GM23338 (cell line): ENCODE results near the gene WWOX. TPM values are rescaled to one million over a fixed set of nuclear protein-coding genes. Genes with fewer than 3 reads are reported as not detected.

Experiments used
- ATAC-seq: fragments of 200-7000 bp; cut with Tn5 transposase; 3 replicates; pipeline ENCODE4 v1.9.1; 2020
- DNase-seq: peaks from one replicate; pipeline ENCODE4 v3.0.0-alpha.2; 2015; ENCODE audit warnings: low spot score
- H2AFZ ChIP-seq: fragments of 200-600 bp; sonication (generic); 2 replicates; pipeline ENCODE4 v1.8.0; 2016; ENCODE audit warnings: antibody characterized with exemption, mild to moderate bottlenecking, moderate library complexity
- H3F3A ChIP-seq: fragments of 200-600 bp; sonication (generic); replicated peaks from 2 replicates; pipeline ENCODE4 v1.8.0; 2017; ENCODE audit warnings: antibody characterized with exemption, mixed run types, low read depth
- H3K27ac ChIP-seq: fragments of 200-600 bp; sonication (generic); 2 replicates; pipeline ENCODE4 v1.6.1; 2016; ENCODE audit warnings: low read depth
- H3K27me3 ChIP-seq: fragments of 200-600 bp; sonication (generic); 2 replicates; pipeline ENCODE4 v1.8.0; 2016; ENCODE audit warnings: mild to moderate bottlenecking, mixed run types, moderate library complexity; ENCODE audit not compliant: insufficient read depth
- H3K36me3 ChIP-seq: fragments of 200-600 bp; sonication (generic); 2 replicates; pipeline ENCODE4 v1.8.0; 2016; ENCODE audit warnings: mild to moderate bottlenecking; ENCODE audit not compliant: insufficient read depth
- H3K4me1 ChIP-seq: fragments of 200-600 bp; sonication (generic); 2 replicates; pipeline ENCODE4 v1.8.0; 2016; ENCODE audit warnings: mild to moderate bottlenecking, moderate library complexity; ENCODE audit not compliant: insufficient read depth
- H3K4me2 ChIP-seq: fragments of 200-600 bp; sonication (generic); 2 replicates; pipeline ENCODE4 v1.7.1; 2017; ENCODE audit warnings: mixed run types
- H3K4me3 ChIP-seq: fragments of 200-600 bp; sonication (generic); 2 replicates; pipeline ENCODE4 v1.6.1; 2016; ENCODE audit warnings: mixed run types
- H3K79me2 ChIP-seq: fragments of 200-600 bp; sonication (generic); replicated peaks from 2 replicates; pipeline ENCODE4 v1.8.0; 2017; ENCODE audit warnings: mild to moderate bottlenecking; ENCODE audit not compliant: insufficient read depth
- H3K9me2 ChIP-seq: fragments of 200-600 bp; sonication (generic); 2 replicates; pipeline ENCODE4 v1.8.0; 2017; ENCODE audit not compliant: insufficient read depth
- H4K20me1 ChIP-seq: fragments of 200-600 bp; sonication (generic); replicated peaks from 2 replicates; pipeline ENCODE4 v1.8.0; 2017; ENCODE audit warnings: mild to moderate bottlenecking; ENCODE audit not compliant: insufficient read depth
- H3K27ac Mint-ChIP-seq: 2 replicates; pipeline ENCODE4 v1.8.0; 2020; ENCODE audit warnings: inconsistent platforms, mild to moderate bottlenecking, moderate library complexity, mixed read lengths
- H3K27me3 Mint-ChIP-seq: 3 replicates; pipeline ENCODE4 v1.8.0; 2022; ENCODE audit warnings: low read depth, mild to moderate bottlenecking, moderate library complexity, mixed read lengths, inconsistent platforms; ENCODE audit not compliant: insufficient read depth, poor library complexity
- H3K36me3 Mint-ChIP-seq: 3 replicates; pipeline ENCODE4 v1.8.0; 2021; ENCODE audit warnings: low read depth, mild to moderate bottlenecking, inconsistent platforms, moderate library complexity, mixed read lengths
- H3K4me1 Mint-ChIP-seq: 3 replicates; pipeline ENCODE4 v1.8.0; 2020; ENCODE audit warnings: mild to moderate bottlenecking, inconsistent platforms, mixed read lengths
- H3K4me3 Mint-ChIP-seq: 3 replicates; pipeline ENCODE4 v1.8.0; 2021; ENCODE audit warnings: moderate library complexity, mild to moderate bottlenecking, inconsistent platforms, mixed read lengths
- H3K9me3 Mint-ChIP-seq: 3 replicates; pipeline ENCODE4 v1.8.0; 2020; ENCODE audit warnings: moderate library complexity, mild to moderate bottlenecking, inconsistent platforms, mixed read lengths
- CREB1 ChIP-seq: fragments of 250-450 bp; sonication (Bioruptor Pico); IDR thresholded peaks from 2 replicates; pipeline ENCODE4 v1.5.0; 2020; ENCODE audit warnings: low read depth, mild to moderate bottlenecking, moderate library complexity
- EZH2 ChIP-seq: fragments of 200-600 bp; sonication (generic); IDR thresholded peaks from one replicate; pipeline ENCODE4 v1.8.0; 2017; ENCODE audit warnings: antibody characterized with exemption, mild to moderate bottlenecking, low read depth; ENCODE audit not compliant: unreplicated experiment
- EZH2phosphoT487 ChIP-seq: fragments of 200-600 bp; sonication (generic); IDR thresholded peaks from one replicate; pipeline ENCODE4 v1.8.1; 2018; ENCODE audit warnings: antibody characterized with exemption; ENCODE audit not compliant: unreplicated experiment
- JUNB ChIP-seq: IDR thresholded peaks from one replicate; pipeline ENCODE4 v1.6.1; 2016; ENCODE audit warnings: antibody characterized with exemption; ENCODE audit not compliant: unreplicated experiment
- NANOG ChIP-seq: IDR thresholded peaks from 2 replicates; pipeline ENCODE4 v1.6.1; 2016; ENCODE audit warnings: antibody characterized with exemption, borderline replicate concordance
- POLR2AphosphoS5 ChIP-seq: IDR thresholded peaks from 2 replicates; pipeline ENCODE4 v1.6.1; 2016; ENCODE audit warnings: antibody characterized with exemption, low read depth
- STAT1 ChIP-seq: IDR thresholded peaks from one replicate; pipeline ENCODE4 v1.6.1; 2016; ENCODE audit warnings: antibody characterized with exemption; ENCODE audit not compliant: unreplicated experiment
- ZNF114 ChIP-seq: fragments of 250-450 bp; sonication (Bioruptor Pico); IDR thresholded peaks from 2 replicates; pipeline ENCODE4 v1.5.0; 2020; ENCODE audit warnings: mild to moderate bottlenecking, moderate library complexity
- ZNF331 ChIP-seq: fragments of 250-450 bp; sonication (Bioruptor Pico); IDR thresholded peaks from 2 replicates; pipeline ENCODE4 v1.5.0; 2020; ENCODE audit warnings: low read depth, mild to moderate bottlenecking, moderate library complexity
- polyA plus RNA-seq: library from polyadenylated mRNA; unstranded; fragments of >200 nt; fragmentation: Nextera tagmentation; extraction: Ambion mirVana; gene quantifications from 2 replicates; pipeline ENCODE4 v1.2.1, GENCODE V29; 2016
- total RNA-seq: library from RNA; depleted of rRNA; stranded (reverse); fragments of >200 nt; shearing (Covaris generic); gene quantifications from 2 replicates; pipeline ENCODE4 v1.2.3, GENCODE V29; 2014
- TF ChIP-seq, protein P1 (sequence below): IDR thresholded peaks from 2 replicates; pipeline ENCODE4 v1.6.1; 2016; ENCODE audit warnings: antibody characterized with exemption
- TF ChIP-seq, protein P2 (sequence below), 2 experiments: fragments of 200-600 bp in 1 of 2; sonication (generic) in 1 of 2; conservative IDR thresholded peaks; 2 replicates each; pipeline versions ENCODE4 v1.5.1 to v1.6.1; 2016 to 2017; ENCODE audit warnings: antibody characterized with exemption in 2 of 2, low read depth in 2 of 2, mild to moderate bottlenecking in 2 of 2, moderate library complexity in 1 of 2
- TF ChIP-seq, protein P3 (sequence below): fragments of 250-450 bp; sonication (Bioruptor Pico); IDR thresholded peaks from 2 replicates; pipeline ENCODE4 v1.5.0; 2020; ENCODE audit warnings: mild to moderate bottlenecking, moderate library complexity
- TF ChIP-seq, protein P4 (sequence below): IDR thresholded peaks from one replicate; pipeline ENCODE4 v1.6.1; 2018; ENCODE audit warnings: antibody characterized with exemption; ENCODE audit not compliant: unreplicated experiment

Gene WWOX
- total and polyA plus RNA-seq, 2 experiments from 2014 or later = 10.0 to 19.3 TPM

DNA sequence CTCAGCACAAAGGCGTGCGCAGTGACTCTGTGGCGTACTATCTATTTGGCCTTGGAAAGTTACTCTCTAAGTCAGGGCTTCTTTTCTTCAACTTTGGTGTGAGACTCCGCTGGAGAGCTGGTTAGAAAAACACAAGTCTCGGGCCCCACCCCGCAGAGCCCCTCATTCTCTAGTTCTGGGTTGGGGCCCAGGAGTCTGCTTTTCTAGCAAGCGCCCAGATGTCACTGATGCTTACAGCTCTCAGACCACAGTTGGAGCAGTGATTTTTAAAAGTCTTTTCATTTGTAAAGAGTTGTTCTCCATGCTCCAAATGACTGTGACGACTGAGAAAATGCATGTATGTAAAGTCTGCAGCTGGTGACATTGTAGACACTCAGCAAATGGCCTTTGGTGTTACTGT is 582.3 kb downstream of the WWOX start:
- no peaks in the 10 kb centered on the region for H3K9me2 ChIP-seq
- ATAC-seq = no peak
- Mint-ChIP-seq H3K4me3 (no peak overlapping the region), H3K4me1 (peaks cover 3% of the 10 kb centered on the region; the same call in 1 of the 3 replicates), H3K27me3 (no peaks in the 10 kb centered on the region), H3K36me3 (no peaks in the 10 kb centered on the region), H3K27ac (no peak overlapping the region), H3K9me3 (no peaks in the 10 kb centered on the region)
- H2AFZ ChIP-seq = no peak overlapping the region; the same call in 1 of the 2 replicates
- H3K4me1 ChIP-seq = no peaks in the 10 kb centered on the region
- no peaks in the 10 kb centered on the region for H3F3A ChIP-seq
- H4K20me1 ChIP-seq = no peaks in the 10 kb centered on the region
- no peaks in the 10 kb centered on the region for H3K27me3 ChIP-seq
- H3K4me3 ChIP-seq = no peak overlapping the region
- H3K36me3 ChIP-seq = no peaks in the 10 kb centered on the region
- peak; percentile 17 for DNase-seq
- no peaks in the 10 kb centered on the region for H3K79me2 ChIP-seq
- no peak overlapping the region for H3K4me2 ChIP-seq
- H3K27ac ChIP-seq = no peak overlapping the region
- no peak for TF ChIP-seq EZH2phosphoT487
- no peak for TF ChIP-seq STAT1
- TF ChIP-seq, protein P1, sequence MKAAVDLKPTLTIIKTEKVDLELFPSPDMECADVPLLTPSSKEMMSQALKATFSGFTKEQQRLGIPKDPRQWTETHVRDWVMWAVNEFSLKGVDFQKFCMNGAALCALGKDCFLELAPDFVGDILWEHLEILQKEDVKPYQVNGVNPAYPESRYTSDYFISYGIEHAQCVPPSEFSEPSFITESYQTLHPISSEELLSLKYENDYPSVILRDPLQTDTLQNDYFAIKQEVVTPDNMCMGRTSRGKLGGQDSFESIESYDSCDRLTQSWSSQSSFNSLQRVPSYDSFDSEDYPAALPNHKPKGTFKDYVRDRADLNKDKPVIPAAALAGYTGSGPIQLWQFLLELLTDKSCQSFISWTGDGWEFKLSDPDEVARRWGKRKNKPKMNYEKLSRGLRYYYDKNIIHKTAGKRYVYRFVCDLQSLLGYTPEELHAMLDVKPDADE = no peak
- TF ChIP-seq POLR2AphosphoS5 = no peak
- no peak for TF ChIP-seq EZH2
- no peak for TF ChIP-seq NANOG
- no peak for TF ChIP-seq ZNF331
- TF ChIP-seq ZNF114 (CRISPR knock-in tag) = no peak
- TF ChIP-seq, protein P2, sequence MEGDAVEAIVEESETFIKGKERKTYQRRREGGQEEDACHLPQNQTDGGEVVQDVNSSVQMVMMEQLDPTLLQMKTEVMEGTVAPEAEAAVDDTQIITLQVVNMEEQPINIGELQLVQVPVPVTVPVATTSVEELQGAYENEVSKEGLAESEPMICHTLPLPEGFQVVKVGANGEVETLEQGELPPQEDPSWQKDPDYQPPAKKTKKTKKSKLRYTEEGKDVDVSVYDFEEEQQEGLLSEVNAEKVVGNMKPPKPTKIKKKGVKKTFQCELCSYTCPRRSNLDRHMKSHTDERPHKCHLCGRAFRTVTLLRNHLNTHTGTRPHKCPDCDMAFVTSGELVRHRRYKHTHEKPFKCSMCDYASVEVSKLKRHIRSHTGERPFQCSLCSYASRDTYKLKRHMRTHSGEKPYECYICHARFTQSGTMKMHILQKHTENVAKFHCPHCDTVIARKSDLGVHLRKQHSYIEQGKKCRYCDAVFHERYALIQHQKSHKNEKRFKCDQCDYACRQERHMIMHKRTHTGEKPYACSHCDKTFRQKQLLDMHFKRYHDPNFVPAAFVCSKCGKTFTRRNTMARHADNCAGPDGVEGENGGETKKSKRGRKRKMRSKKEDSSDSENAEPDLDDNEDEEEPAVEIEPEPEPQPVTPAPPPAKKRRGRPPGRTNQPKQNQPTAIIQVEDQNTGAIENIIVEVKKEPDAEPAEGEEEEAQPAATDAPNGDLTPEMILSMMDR (conservative IDR thresholded peaks at IDR 0.05; ENCODE audit: low read depth in 2 of 2) = no peak
- no peak for TF ChIP-seq JUNB
- TF ChIP-seq, protein P3, sequence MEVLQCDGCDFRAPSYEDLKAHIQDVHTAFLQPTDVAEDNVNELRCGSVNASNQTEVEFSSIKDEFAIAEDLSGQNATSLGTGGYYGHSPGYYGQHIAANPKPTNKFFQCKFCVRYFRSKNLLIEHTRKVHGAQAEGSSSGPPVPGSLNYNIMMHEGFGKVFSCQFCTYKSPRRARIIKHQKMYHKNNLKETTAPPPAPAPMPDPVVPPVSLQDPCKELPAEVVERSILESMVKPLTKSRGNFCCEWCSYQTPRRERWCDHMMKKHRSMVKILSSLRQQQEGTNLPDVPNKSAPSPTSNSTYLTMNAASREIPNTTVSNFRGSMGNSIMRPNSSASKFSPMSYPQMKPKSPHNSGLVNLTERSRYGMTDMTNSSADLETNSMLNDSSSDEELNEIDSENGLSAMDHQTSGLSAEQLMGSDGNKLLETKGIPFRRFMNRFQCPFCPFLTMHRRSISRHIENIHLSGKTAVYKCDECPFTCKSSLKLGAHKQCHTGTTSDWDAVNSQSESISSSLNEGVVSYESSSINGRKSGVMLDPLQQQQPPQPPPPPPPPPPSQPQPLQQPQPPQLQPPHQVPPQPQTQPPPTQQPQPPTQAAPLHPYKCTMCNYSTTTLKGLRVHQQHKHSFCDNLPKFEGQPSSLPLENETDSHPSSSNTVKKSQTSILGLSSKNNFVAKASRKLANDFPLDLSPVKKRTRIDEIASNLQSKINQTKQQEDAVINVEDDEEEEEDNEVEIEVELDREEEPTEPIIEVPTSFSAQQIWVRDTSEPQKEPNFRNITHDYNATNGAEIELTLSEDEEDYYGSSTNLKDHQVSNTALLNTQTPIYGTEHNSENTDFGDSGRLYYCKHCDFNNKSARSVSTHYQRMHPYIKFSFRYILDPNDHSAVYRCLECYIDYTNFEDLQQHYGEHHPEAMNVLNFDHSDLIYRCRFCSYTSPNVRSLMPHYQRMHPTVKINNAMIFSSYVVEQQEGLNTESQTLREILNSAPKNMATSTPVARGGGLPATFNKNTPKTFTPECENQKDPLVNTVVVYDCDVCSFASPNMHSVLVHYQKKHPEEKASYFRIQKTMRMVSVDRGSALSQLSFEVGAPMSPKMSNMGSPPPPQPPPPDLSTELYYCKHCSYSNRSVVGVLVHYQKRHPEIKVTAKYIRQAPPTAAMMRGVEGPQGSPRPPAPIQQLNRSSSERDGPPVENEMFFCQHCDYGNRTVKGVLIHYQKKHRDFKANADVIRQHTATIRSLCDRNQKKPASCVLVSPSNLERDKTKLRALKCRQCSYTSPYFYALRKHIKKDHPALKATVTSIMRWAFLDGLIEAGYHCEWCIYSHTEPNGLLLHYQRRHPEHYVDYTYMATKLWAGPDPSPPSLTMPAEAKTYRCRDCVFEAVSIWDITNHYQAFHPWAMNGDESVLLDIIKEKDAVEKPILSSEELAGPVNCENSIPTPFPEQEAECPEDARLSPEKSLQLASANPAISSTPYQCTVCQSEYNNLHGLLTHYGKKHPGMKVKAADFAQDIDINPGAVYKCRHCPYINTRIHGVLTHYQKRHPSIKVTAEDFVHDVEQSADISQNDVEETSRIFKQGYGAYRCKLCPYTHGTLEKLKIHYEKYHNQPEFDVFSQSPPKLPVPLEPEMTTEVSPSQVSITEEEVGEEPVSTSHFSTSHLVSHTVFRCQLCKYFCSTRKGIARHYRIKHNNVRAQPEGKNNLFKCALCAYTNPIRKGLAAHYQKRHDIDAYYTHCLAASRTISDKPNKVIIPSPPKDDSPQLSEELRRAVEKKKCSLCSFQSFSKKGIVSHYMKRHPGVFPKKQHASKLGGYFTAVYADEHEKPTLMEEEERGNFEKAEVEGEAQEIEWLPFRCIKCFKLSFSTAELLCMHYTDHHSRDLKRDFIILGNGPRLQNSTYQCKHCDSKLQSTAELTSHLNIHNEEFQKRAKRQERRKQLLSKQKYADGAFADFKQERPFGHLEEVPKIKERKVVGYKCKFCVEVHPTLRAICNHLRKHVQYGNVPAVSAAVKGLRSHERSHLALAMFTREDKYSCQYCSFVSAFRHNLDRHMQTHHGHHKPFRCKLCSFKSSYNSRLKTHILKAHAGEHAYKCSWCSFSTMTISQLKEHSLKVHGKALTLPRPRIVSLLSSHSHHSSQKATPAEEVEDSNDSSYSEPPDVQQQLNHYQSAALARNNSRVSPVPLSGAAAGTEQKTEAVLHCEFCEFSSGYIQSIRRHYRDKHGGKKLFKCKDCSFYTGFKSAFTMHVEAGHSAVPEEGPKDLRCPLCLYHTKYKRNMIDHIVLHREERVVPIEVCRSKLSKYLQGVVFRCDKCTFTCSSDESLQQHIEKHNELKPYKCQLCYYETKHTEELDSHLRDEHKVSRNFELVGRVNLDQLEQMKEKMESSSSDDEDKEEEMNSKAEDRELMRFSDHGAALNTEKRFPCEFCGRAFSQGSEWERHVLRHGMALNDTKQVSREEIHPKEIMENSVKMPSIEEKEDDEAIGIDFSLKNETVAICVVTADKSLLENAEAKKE (CRISPR knock-in tag) = no peak
- TF ChIP-seq, protein P4, sequence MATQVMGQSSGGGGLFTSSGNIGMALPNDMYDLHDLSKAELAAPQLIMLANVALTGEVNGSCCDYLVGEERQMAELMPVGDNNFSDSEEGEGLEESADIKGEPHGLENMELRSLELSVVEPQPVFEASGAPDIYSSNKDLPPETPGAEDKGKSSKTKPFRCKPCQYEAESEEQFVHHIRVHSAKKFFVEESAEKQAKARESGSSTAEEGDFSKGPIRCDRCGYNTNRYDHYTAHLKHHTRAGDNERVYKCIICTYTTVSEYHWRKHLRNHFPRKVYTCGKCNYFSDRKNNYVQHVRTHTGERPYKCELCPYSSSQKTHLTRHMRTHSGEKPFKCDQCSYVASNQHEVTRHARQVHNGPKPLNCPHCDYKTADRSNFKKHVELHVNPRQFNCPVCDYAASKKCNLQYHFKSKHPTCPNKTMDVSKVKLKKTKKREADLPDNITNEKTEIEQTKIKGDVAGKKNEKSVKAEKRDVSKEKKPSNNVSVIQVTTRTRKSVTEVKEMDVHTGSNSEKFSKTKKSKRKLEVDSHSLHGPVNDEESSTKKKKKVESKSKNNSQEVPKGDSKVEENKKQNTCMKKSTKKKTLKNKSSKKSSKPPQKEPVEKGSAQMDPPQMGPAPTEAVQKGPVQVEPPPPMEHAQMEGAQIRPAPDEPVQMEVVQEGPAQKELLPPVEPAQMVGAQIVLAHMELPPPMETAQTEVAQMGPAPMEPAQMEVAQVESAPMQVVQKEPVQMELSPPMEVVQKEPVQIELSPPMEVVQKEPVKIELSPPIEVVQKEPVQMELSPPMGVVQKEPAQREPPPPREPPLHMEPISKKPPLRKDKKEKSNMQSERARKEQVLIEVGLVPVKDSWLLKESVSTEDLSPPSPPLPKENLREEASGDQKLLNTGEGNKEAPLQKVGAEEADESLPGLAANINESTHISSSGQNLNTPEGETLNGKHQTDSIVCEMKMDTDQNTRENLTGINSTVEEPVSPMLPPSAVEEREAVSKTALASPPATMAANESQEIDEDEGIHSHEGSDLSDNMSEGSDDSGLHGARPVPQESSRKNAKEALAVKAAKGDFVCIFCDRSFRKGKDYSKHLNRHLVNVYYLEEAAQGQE = no peak
- no peak for TF ChIP-seq CREB1 (CRISPR knock-in tag)
